Calu3 (cell line): ENCODE measurements around the gene GPR137B. TPM values are rescaled to one million over a fixed set of nuclear protein-coding genes. Genes with fewer than 3 reads are reported as not detected.

Experiments
- BruUV-seq: library from RNA; stranded (reverse); fragments of 400-500 nt; replicated peaks from 2 replicates; lab custom pipeline; 2021; lab: Mats Ljungman, UMichigan
- CTCF ChIA-PET: fragments of 300-600 bp; sonication (Branson Sonifier 250); formaldehyde crosslinking; loops from one replicate; lab custom pipeline; 2022; ENCODE audit warnings: antibody characterized with exemption; lab: Charles Lee
- DNase-seq: peaks from one replicate; pipeline ENCODE4 v3.0.0; 2022
- H3K27ac Mint-ChIP-seq: one replicate; pipeline ENCODE4 v1.8.0; 2022; ENCODE audit warnings: mixed read lengths; ENCODE audit not compliant: unreplicated experiment
- H3K27me3 Mint-ChIP-seq: one replicate; pipeline ENCODE4 v1.8.0; 2022; ENCODE audit warnings: mixed read lengths; ENCODE audit not compliant: unreplicated experiment
- H3K36me3 Mint-ChIP-seq: one replicate; pipeline ENCODE4 v1.8.0; 2022; ENCODE audit warnings: mild to moderate bottlenecking, moderate library complexity, mixed read lengths; ENCODE audit not compliant: insufficient read depth, unreplicated experiment
- H3K4me1 Mint-ChIP-seq: one replicate; pipeline ENCODE4 v1.8.0; 2022; ENCODE audit warnings: mild to moderate bottlenecking, low read depth, mixed read lengths; ENCODE audit not compliant: unreplicated experiment
- H3K4me3 Mint-ChIP-seq: one replicate; pipeline ENCODE4 v1.8.0; 2022; ENCODE audit warnings: mild to moderate bottlenecking, low read depth, moderate library complexity, mixed read lengths; ENCODE audit not compliant: unreplicated experiment
- H3K9me3 Mint-ChIP-seq: one replicate; pipeline ENCODE4 v1.8.0; 2022; ENCODE audit warnings: low read depth, mixed read lengths; ENCODE audit not compliant: unreplicated experiment
- CTCF ChIP-seq: fragments of 200-600 bp; IDR thresholded peaks from one replicate; pipeline ENCODE4 v1.8.0; 2022; ENCODE audit warnings: antibody characterized with exemption; ENCODE audit not compliant: unreplicated experiment
- intact Hi-C: fragments of 100-400 bp; cut with micrococcal nuclease; formaldehyde crosslinking; loops from one replicate; pipeline ENCODE4 v1.10.0; 2022; ENCODE audit not compliant: unreplicated experiment
- total RNA-seq: library from RNA; stranded (reverse); gene quantifications from 2 replicates; pipeline ENCODE4 v1.2.3, GENCODE V29; 2022

Gene GPR137B
- total RNA-seq, 1 experiment from 2014 or later: 11.4 TPM

- no peak for TF ChIP-seq CTCF
- H3K9me3 Mint-ChIP-seq: no peaks in the 10 kb centered on the region
- no TSS peak for BruUV-seq
- H3K36me3 Mint-ChIP-seq: no peaks in the 10 kb centered on the region
- CTCF ChIA-PET: no interaction called here
- DNase-seq: no peak
- H3K27ac Mint-ChIP-seq: no peak overlapping the region
- no peaks in the 10 kb centered on the region for H3K4me1 Mint-ChIP-seq
- H3K4me3 Mint-ChIP-seq: no peak overlapping the region
- intact Hi-C loops: no loop called here
- H3K27me3 Mint-ChIP-seq: peaks cover 39% of the 10 kb centered on the region
Observed at GRCh38 chr1:236127045-236127444, 15.3 kb upstream of the GPR137B start.

- no peak for TF ChIP-seq CTCF
- CTCF ChIA-PET: no interaction called here
- H3K27ac Mint-ChIP-seq: no peak overlapping the region
- H3K4me3 Mint-ChIP-seq: no peak overlapping the region
- no peaks in the 10 kb centered on the region for H3K36me3 Mint-ChIP-seq
- intact Hi-C loops: no loop called here
- no peak for DNase-seq
- no peaks in the 10 kb centered on the region for H3K4me1 Mint-ChIP-seq
- no TSS peak for BruUV-seq
- H3K9me3 Mint-ChIP-seq: no peaks in the 10 kb centered on the region
- peaks cover 49% of the 10 kb centered on the region for H3K27me3 Mint-ChIP-seq
Observed at GRCh38 chr1:236128646-236129178, 13.6 kb upstream of the GPR137B start.

GRCh38 chr1:236129306-236129705, 13.0 kb upstream of the GPR137B start:
- H3K36me3 Mint-ChIP-seq: no peaks in the 10 kb centered on the region
- BruUV-seq: no TSS peak
- H3K4me3 Mint-ChIP-seq: no peak overlapping the region
- CTCF ChIA-PET: no interaction called here
- TF ChIP-seq CTCF: no peak
- H3K4me1 Mint-ChIP-seq: no peaks in the 10 kb centered on the region
- intact Hi-C loops: no loop called here
- no peak overlapping the region for H3K27ac Mint-ChIP-seq
- DNase-seq: no peak
- peaks cover 49% of the 10 kb centered on the region for H3K27me3 Mint-ChIP-seq
- H3K9me3 Mint-ChIP-seq: no peaks in the 10 kb centered on the region

- intact Hi-C loops: no loop called here
- no peak for DNase-seq
- H3K4me3 Mint-ChIP-seq: no peak overlapping the region
- TF ChIP-seq CTCF: no peak
- no peaks in the 10 kb centered on the region for H3K9me3 Mint-ChIP-seq
- peaks cover 50% of the 10 kb centered on the region for H3K27me3 Mint-ChIP-seq
- no TSS peak for BruUV-seq
- no peaks in the 10 kb centered on the region for H3K4me1 Mint-ChIP-seq
- no peak overlapping the region for H3K27ac Mint-ChIP-seq
- CTCF ChIA-PET: interaction anchor here (0.6 kb wide), 1 partner anchor 370 kb away, joined by 3 read pairs; no protein-coding TSS in a partner anchor
- H3K36me3 Mint-ChIP-seq: no peaks in the 10 kb centered on the region
Observed at GRCh38 chr1:236130372-236130771, 12.0 kb upstream of the GPR137B start.
